OCI-LY3 (cell line): ENCODE data around the gene OSCP1.

Experiments used
- H2AFZ ChIP-seq: fragments of 200-600, 300-600 bp; shearing (Covaris generic); 2 replicates; pipeline ENCODE4 v1.6.0; 2014; ENCODE audit warnings: antibody characterized with exemption, low read depth, low read length
- H3K27ac ChIP-seq: fragments of 200-600, 300-600 bp; sonication (generic); 2 replicates; pipeline ENCODE4 v1.5.1; 2014; ENCODE audit warnings: mild to moderate bottlenecking, low read length, moderate library complexity, mixed read lengths
- H3K27me3 ChIP-seq: fragments of 200-600, 300-600 bp; sonication (generic); 2 replicates; pipeline ENCODE4 v1.6.1; 2014; ENCODE audit warnings: low read depth, low read length, mixed read lengths
- H3K36me3 ChIP-seq: fragments of 200-600, 300-600 bp; sonication (generic); replicated peaks from 2 replicates; pipeline ENCODE3; 2014; ENCODE audit warnings: low read depth, low read length, mixed read lengths
- H3K4me1 ChIP-seq: fragments of 300-600, 200-600 bp; sonication (generic); 2 replicates; pipeline ENCODE4 v1.6.1; 2014; ENCODE audit warnings: low read length, mixed read lengths
- H3K4me2 ChIP-seq: fragments of 200-600, 300-600 bp; sonication (generic); 2 replicates; pipeline ENCODE4 v1.6.1; 2014; ENCODE audit warnings: low read length, mixed read lengths
- H3K4me3 ChIP-seq: fragments of 300-600, 200-600 bp; sonication (generic); 2 replicates; pipeline ENCODE4 v1.5.1; 2014; ENCODE audit warnings: antibody characterized with exemption, mild to moderate bottlenecking, low read length, moderate library complexity
- H3K79me2 ChIP-seq: fragments of 300-600, 200-600 bp; shearing (Covaris generic); 2 replicates; pipeline ENCODE4 v1.6.1; 2014; ENCODE audit warnings: mild to moderate bottlenecking, low read length, mixed read lengths
- H3K9ac ChIP-seq: fragments of 300-600, 200-600 bp; shearing (Covaris generic); 2 replicates; pipeline ENCODE4 v1.6.0; 2014; ENCODE audit warnings: mild to moderate bottlenecking, low read length, moderate library complexity
- H3K9me3 ChIP-seq: fragments of 200-600, 300-600 bp; shearing (Covaris generic); 2 replicates; pipeline ENCODE4 v1.6.1; 2014; ENCODE audit warnings: low read length, mixed read lengths; ENCODE audit not compliant: insufficient read depth
- H4K20me1 ChIP-seq: fragments of 200-600, 300-600 bp; sonication (generic); 2 replicates; pipeline ENCODE4 v1.6.1; 2016; ENCODE audit warnings: low read length, mixed read lengths; ENCODE audit not compliant: insufficient read depth
- EZH2phosphoT487 ChIP-seq: fragments of 200-600 bp; shearing (Covaris generic); IDR thresholded peaks from 2 replicates; pipeline ENCODE4 v1.6.1; 2018; ENCODE audit warnings: antibody characterized with exemption, mixed run types, low read depth
- TF ChIP-seq, protein P1 (sequence below): fragments of 200-600, 300-600 bp; sonication (generic); IDR thresholded peaks from 2 replicates; pipeline ENCODE4 v1.5.1; 2014; ENCODE audit warnings: antibody characterized with exemption, low read length, low read depth

Gene OSCP1

DNA sequence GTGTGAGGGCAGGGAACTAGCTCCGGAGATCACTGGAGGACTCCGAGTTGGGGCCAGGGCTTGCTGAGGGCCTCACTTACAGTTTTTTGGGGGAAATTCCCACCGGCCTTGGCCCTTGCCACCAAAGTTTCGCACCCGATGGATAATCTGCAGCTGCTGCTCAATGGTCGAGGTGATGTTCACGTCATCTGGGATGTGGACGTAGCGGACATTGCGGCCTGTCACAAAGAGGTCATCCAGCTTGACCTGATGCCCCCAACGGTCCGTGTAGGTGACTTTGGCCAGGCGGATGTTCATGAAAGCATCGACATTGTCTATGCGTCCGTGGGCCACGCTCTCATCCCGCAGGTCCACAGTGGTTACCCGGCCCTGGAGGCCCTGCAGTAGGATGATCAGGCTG lies 56.6 kb downstream of the OSCP1 start:
- H3K27me3 ChIP-seq, result no peaks in the 10 kb centered on the region
- no peaks in the 10 kb centered on the region for H3K9me3 ChIP-seq
- no peak overlapping the region for H2AFZ ChIP-seq
- H3K4me3 ChIP-seq, result no peak overlapping the region
- H3K79me2 ChIP-seq, result peaks cover 14% of the 10 kb centered on the region
- H4K20me1 ChIP-seq, result no peaks in the 10 kb centered on the region
- no peak overlapping the region for H3K4me2 ChIP-seq
- TF ChIP-seq, protein P1, sequence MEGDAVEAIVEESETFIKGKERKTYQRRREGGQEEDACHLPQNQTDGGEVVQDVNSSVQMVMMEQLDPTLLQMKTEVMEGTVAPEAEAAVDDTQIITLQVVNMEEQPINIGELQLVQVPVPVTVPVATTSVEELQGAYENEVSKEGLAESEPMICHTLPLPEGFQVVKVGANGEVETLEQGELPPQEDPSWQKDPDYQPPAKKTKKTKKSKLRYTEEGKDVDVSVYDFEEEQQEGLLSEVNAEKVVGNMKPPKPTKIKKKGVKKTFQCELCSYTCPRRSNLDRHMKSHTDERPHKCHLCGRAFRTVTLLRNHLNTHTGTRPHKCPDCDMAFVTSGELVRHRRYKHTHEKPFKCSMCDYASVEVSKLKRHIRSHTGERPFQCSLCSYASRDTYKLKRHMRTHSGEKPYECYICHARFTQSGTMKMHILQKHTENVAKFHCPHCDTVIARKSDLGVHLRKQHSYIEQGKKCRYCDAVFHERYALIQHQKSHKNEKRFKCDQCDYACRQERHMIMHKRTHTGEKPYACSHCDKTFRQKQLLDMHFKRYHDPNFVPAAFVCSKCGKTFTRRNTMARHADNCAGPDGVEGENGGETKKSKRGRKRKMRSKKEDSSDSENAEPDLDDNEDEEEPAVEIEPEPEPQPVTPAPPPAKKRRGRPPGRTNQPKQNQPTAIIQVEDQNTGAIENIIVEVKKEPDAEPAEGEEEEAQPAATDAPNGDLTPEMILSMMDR, result no peak
- no peak for TF ChIP-seq EZH2phosphoT487
- H3K9ac ChIP-seq, result no peak overlapping the region
- peaks cover 27% of the 10 kb centered on the region for H3K4me1 ChIP-seq
- H3K27ac ChIP-seq, result no peak overlapping the region
- peaks cover 6% of the 10 kb centered on the region for H3K36me3 ChIP-seq

DNA sequence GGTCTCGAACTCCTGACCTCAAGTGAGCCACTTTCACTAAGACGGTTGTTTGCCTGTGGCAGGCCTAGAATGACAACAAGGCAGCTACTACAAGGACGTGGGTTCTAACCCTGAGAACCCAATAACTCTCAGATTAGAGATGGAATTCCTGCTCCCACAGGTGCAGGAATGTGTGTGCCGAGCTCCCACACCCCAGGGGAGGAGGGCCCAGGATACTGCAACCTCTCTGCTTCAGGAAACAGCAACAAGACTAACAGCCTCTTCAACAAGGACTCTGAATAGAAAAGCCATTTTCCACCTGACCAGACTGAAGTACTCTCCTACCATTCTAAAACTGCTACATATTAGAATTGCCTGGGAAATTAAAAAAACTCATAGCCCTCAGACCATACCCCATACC lies 57.4 kb downstream of the OSCP1 start:
- Histone ChIP-seq H3K9me3 (no peaks in the 10 kb centered on the region), H3K4me2 (no peak overlapping the region), H3K9ac (no peak overlapping the region), H3K79me2 (peaks cover 14% of the 10 kb centered on the region), H3K36me3 (peaks cover 6% of the 10 kb centered on the region), H3K27ac (no peak overlapping the region), H4K20me1 (no peaks in the 10 kb centered on the region), H3K4me1 (peaks cover 26% of the 10 kb centered on the region), H2AFZ (no peak overlapping the region), H3K27me3 (no peaks in the 10 kb centered on the region), H3K4me3 (no peak overlapping the region)
- no peak for TF ChIP-seq EZH2phosphoT487
- TF ChIP-seq, protein P1, result no peak

DNA sequence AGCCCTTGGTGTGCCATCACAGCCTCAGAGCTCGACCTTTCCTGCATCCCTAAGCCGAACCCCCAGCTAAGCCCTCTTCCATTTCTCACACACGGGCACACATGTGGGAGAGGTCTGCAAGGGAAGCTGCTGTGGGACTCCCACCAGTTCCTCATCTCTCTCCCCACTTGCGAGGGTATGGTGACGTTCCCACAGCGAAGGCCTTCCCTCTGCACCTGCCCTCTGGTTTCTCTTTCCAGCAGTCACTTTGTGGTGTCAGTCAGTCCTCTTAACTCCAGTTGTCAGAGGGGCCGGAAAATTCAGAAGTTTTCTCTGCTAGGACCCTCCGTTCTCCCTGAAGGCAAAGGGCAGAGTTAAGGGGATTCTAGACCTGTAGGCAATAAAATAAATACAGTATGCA lies 59.0 kb downstream of the OSCP1 start:
- H3K27ac ChIP-seq, result no peak overlapping the region
- no peaks in the 10 kb centered on the region for H4K20me1 ChIP-seq
- H3K36me3 ChIP-seq, result peaks cover 6% of the 10 kb centered on the region
- H3K79me2 ChIP-seq, result peaks cover 2% of the 10 kb centered on the region
- no peak overlapping the region for H3K9ac ChIP-seq
- H3K4me1 ChIP-seq, result peaks cover 34% of the 10 kb centered on the region
- H2AFZ ChIP-seq, result no peak overlapping the region
- no peaks in the 10 kb centered on the region for H3K27me3 ChIP-seq
- no peak for TF ChIP-seq EZH2phosphoT487
- TF ChIP-seq, protein P1, result no peak
- no peaks in the 10 kb centered on the region for H3K9me3 ChIP-seq
- H3K4me3 ChIP-seq, result no peak overlapping the region
- H3K4me2 ChIP-seq, result no peak overlapping the region

DNA sequence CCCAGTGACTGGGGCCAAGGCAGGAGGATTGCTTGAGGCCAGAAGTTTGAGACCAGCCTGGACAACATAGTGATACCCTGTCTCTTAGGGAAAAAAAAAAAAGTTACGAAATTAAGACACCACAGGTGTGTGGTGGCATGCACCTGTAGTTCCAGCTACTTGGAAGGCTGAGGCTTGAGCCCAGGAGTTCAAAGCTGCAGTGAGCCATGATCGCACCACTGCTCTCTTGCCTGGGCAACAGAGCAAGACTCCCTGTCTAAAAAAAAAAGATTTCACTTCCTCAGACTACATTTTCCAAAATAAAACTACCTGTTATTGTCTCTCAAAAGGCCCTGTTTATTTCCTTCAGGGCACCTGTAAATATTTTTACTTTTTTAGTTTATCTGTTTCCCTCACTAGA lies 59.8 kb downstream of the OSCP1 start:
- H2AFZ ChIP-seq, result no peak overlapping the region
- H3K79me2 ChIP-seq, result no peaks in the 10 kb centered on the region
- H3K4me1 ChIP-seq, result peaks cover 35% of the 10 kb centered on the region
- TF ChIP-seq, protein P1, result no peak
- TF ChIP-seq EZH2phosphoT487, result no peak
- no peak overlapping the region for H3K9ac ChIP-seq
- H3K27me3 ChIP-seq, result no peaks in the 10 kb centered on the region
- H3K36me3 ChIP-seq, result peaks cover 6% of the 10 kb centered on the region
- H3K9me3 ChIP-seq, result no peaks in the 10 kb centered on the region
- no peak overlapping the region for H3K27ac ChIP-seq
- H4K20me1 ChIP-seq, result no peaks in the 10 kb centered on the region
- no peak overlapping the region; the same call in 1 of the 2 replicates for H3K4me2 ChIP-seq
- no peak overlapping the region for H3K4me3 ChIP-seq
